Sigmoid colon (tissue), 7 donors: Measurements from ENCODE around the gene RPS15. TPM values are rescaled to one million over a fixed set of nuclear protein-coding genes. Genes with fewer than 3 reads are reported as not detected.
A peak's percentile ranks its signal among the peaks of the same experiment; 100 is the strongest.

Experiments used
- DNase-seq: peaks from one replicate; pipeline ENCODE4 v3.0.0-alpha.2; 2019
- H3K27ac ChIP-seq, 4 donors: fragments of 200-600 bp; sonication (generic); one replicate each; pipeline ENCODE4 v1.5.1; 2016 to 2019; ENCODE audit warnings: mild to moderate bottlenecking in 1 of 4
- H3K27me3 ChIP-seq, 3 donors: fragments of 200-600 bp; sonication (generic); one replicate each; pipeline ENCODE4 v1.5.1; 2019; ENCODE audit warnings: mild to moderate bottlenecking in 1 of 3
- H3K36me3 ChIP-seq, 4 donors: fragments of 200-600 bp; sonication (generic); one replicate each; pipeline ENCODE4 v1.5.1; 2016 to 2019
- H3K4me1 ChIP-seq, 4 donors: fragments of 200-600 bp; sonication (generic); one replicate each; pipeline ENCODE4 v1.5.1; 2017 to 2019
- H3K4me3 ChIP-seq, 4 donors: fragments of 200-600 bp; sonication (generic); one replicate each; pipeline ENCODE4 v1.5.1; 2017 to 2019; ENCODE audit warnings: mild to moderate bottlenecking in 2 of 4, moderate library complexity in 1 of 4
- H3K9me3 ChIP-seq, 4 donors: fragments of 200-600 bp in 3 of 4; sonication (generic) in 3 of 4; one replicate each; pipeline versions ENCODE4 v1.5.1 to v1.6.1; 2013 to 2019
- EP300 ChIP-seq, 4 donors: sonication (generic); formaldehyde crosslinking; IDR thresholded peaks; one replicate each; pipeline ENCODE4 v1.6.1; 2017; ENCODE audit warnings: antibody characterized with exemption in 4 of 4
- POLR2A ChIP-seq, 2 donors: fragments of 450-650 bp; IDR thresholded peaks; one replicate each; pipeline ENCODE4 v1.6.1; 2016; ENCODE audit warnings: antibody characterized with exemption in 2 of 2, mild to moderate bottlenecking in 2 of 2, moderate library complexity in 2 of 2
- POLR2AphosphoS5 ChIP-seq, 4 donors: sonication (generic); formaldehyde crosslinking; IDR thresholded peaks; one replicate each; pipeline ENCODE4 v1.6.1; 2017; ENCODE audit warnings: antibody characterized with exemption in 4 of 4
- WGBS, 2 donors: extraction: QIAGEN DNeasy Blood & Tissue Kit; methylation state at CpG; one replicate each; pipeline ENCODE4 v1.1.7; 2013; 5-methylcytosine and 5-hydroxymethylcytosine counted together
- intact Hi-C: fragments of 100-400 bp; cut with DNase I; formaldehyde crosslinking; loops from one replicate; pipeline ENCODE4 v1.15.1; 2023
- polyA plus RNA-seq, 3 donors: library from polyadenylated mRNA; stranded (reverse); fragments of 200-250 nt; gene quantifications; one replicate each; pipeline ENCODE4 v1.2.3, GENCODE V29; 2013
- total RNA-seq, 4 donors: library from RNA; depleted of rRNA; stranded (reverse); fragments of >200 nt; gene quantifications; one replicate each; pipeline ENCODE4 v1.1.0, GENCODE V29; 2016
- TF ChIP-seq, protein P1 (sequence below), 4 experiments: fragments of 450-650 bp in 3 of 4; fragments of 200-600 bp in 1 of 4; IDR thresholded peaks; one replicate each; pipeline ENCODE4 v1.5.1; 2016 to 2019; ENCODE audit warnings: antibody characterized with exemption in 4 of 4, mild to moderate bottlenecking in 3 of 4, moderate library complexity in 2 of 4
- donor health status: healthy with polysubstance abuse.
- donor health status: Bipolar disorder and iron deficiency.
- donor health status: healthy.

Gene RPS15
- total and polyA plus RNA-seq, 7 donors: 2,516 to 5,641 (median 3,724) TPM

- H3K36me3 ChIP-seq: peaks cover 0 to 4% (median 1%) of the 10 kb centered on the region in 4 donors
- H3K27me3 ChIP-seq: peaks cover 64 to 80% (median 75%) of the 10 kb centered on the region in 3 donors
- DNase-seq: no peak
- peaks cover 0 to 36% (median 30%) of the 10 kb centered on the region in 4 donors for H3K4me1 ChIP-seq
- H3K9me3 ChIP-seq: no peaks in the 10 kb centered on the region
- WGBS, 2 donors: 1 to 5% methylated on average over 42 of the region's 42 CpGs
- H3K4me3 ChIP-seq: no peak overlapping the region
- no peak overlapping the region for H3K27ac ChIP-seq
- intact Hi-C loops: loop anchor here (10.0 kb wide), 1 partner anchor 309 kb away; no protein-coding TSS in a partner anchor
- TF ChIP-seq POLR2A (IDR thresholded peaks at IDR 0.05) (no peak), EP300 (IDR thresholded peaks at IDR 0.05) (no peak), POLR2AphosphoS5 (IDR thresholded peaks at IDR 0.05) (no peak)
- TF ChIP-seq, protein P1, sequence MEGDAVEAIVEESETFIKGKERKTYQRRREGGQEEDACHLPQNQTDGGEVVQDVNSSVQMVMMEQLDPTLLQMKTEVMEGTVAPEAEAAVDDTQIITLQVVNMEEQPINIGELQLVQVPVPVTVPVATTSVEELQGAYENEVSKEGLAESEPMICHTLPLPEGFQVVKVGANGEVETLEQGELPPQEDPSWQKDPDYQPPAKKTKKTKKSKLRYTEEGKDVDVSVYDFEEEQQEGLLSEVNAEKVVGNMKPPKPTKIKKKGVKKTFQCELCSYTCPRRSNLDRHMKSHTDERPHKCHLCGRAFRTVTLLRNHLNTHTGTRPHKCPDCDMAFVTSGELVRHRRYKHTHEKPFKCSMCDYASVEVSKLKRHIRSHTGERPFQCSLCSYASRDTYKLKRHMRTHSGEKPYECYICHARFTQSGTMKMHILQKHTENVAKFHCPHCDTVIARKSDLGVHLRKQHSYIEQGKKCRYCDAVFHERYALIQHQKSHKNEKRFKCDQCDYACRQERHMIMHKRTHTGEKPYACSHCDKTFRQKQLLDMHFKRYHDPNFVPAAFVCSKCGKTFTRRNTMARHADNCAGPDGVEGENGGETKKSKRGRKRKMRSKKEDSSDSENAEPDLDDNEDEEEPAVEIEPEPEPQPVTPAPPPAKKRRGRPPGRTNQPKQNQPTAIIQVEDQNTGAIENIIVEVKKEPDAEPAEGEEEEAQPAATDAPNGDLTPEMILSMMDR (IDR thresholded peaks at IDR 0.05): no peak
Measured at GRCh38 chr19:1455336-1456120, 17.3 kb downstream of the RPS15 start.

DNA sequence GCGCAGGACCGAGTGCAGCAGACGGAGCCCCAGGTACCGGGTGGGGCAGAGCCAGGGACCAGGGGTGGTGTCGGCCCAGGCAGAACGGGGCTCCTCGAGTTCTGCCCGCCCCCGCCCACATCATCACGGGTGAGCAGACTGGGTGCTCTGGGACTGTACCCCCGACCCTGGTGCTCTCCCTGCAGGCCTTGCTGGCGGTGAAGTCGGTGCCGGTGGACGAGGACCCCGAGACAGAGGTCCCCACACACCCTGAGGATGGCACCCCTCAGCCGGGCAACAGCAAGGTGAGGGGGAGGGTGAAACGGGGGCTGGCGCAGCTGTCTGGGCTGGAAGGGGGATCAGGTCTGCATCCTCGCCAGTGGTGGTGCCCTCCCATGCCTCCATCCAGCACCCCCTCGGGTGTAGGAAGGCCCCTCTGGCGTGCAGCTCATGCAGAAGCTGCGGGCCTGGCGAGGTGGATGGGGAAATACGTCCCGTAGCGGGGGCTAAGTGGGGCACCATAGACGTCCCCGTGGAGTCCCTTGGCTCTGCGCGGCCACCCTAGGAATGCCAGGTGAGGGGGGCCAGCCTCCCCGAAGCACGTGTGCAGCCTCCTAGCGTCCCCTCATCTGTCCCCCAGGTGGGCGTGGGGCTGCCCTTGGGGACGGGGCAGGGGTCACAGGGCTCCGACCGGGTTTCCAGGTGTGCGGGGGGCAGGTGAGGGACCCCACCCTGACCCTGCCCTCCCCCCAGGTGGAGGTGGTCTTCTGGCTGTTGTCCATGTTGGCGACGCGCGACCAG lies 18.1 kb downstream of the RPS15 start:
- H3K27me3 ChIP-seq: peaks cover 56 to 72% (median 67%) of the 10 kb centered on the region in 3 donors
- TF ChIP-seq, protein P1 (IDR thresholded peaks at IDR 0.05): no peak
- TF ChIP-seq POLR2A (IDR thresholded peaks at IDR 0.05) (no peak), EP300 (IDR thresholded peaks at IDR 0.05) (no peak), POLR2AphosphoS5 (IDR thresholded peaks at IDR 0.05) (no peak)
- WGBS, 2 donors: 19 to 40% methylated on average over 43 of the region's 43 CpGs
- H3K27ac ChIP-seq: no peak overlapping the region
- H3K9me3 ChIP-seq: no peaks in the 10 kb centered on the region
- H3K4me1 ChIP-seq: peaks cover 0 to 36% (median 30%) of the 10 kb centered on the region in 4 donors
- H3K4me3 ChIP-seq: no peak overlapping the region
- peaks cover 0 to 11% (median 3%) of the 10 kb centered on the region in 4 donors for H3K36me3 ChIP-seq
- no peak for DNase-seq
- intact Hi-C loops: loop anchor here (10.0 kb wide), 1 partner anchor 308 kb away; no protein-coding TSS in a partner anchor

DNA sequence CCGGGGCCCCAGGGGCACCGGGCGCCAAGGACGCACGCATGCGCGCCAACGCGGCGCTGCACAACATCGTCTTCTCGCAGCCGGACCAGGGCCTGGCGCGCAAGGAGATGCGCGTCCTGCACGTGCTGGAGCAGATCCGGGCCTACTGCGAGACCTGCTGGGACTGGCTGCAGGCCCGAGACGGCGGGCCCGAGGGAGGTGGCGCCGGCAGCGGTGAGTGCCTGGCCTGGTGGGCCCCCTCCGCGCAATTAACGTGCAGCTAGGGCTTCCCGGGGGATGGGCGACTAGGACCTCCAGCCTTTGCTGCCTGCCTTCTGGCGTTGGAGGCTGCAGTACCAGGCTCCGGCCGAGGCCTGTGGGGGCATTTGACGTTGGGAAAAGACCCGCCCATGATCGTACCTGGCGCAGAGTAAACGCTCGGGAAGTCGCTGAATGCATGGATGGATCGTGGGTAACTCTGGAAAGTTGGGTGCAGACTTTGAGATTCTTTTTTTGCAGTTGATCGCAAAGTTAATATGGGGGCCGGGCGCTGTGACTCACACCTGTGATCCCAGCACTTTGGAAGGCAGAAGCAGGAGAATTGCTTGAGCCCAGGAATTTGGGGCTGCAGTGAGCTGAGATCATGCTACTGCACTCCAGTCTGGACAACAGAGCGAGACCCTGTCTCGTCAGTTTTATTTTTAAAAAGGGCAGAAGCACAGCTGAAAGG lies 19.0 kb downstream of the RPS15 start:
- intact Hi-C loops: loop anchor here (10.0 kb wide), 1 partner anchor 308 kb away; no protein-coding TSS in a partner anchor
- Histone ChIP-seq H3K4me1 (peaks cover 0 to 36% (median 30%) of the 10 kb centered on the region in 4 donors), H3K27ac (no peak overlapping the region), H3K36me3 (peaks cover 0 to 11% (median 3%) of the 10 kb centered on the region in 4 donors), H3K27me3 (peaks cover 49 to 64% (median 58%) of the 10 kb centered on the region in 3 donors), H3K9me3 (no peaks in the 10 kb centered on the region), H3K4me3 (no peak overlapping the region)
- TF ChIP-seq POLR2AphosphoS5 (IDR thresholded peaks at IDR 0.05): peak in 1 of 4 donors; percentile 21
- no peak for TF ChIP-seq EP300 (IDR thresholded peaks at IDR 0.05)
- DNase-seq: no peak
- WGBS, 2 donors: 9 to 14% methylated on average over 48 of the region's 48 CpGs

GRCh38 chr19:1457892-1458291 lies 19.7 kb downstream of the RPS15 start:
- Histone ChIP-seq H3K4me3 (no peak overlapping the region), H3K27ac (no peak overlapping the region), H3K36me3 (peaks cover 0 to 11% (median 3%) of the 10 kb centered on the region in 4 donors), H3K27me3 (peaks cover 42 to 56% (median 51%) of the 10 kb centered on the region in 3 donors), H3K4me1 (peaks cover 0 to 36% (median 27%) of the 10 kb centered on the region in 4 donors), H3K9me3 (no peaks in the 10 kb centered on the region)
- no peak for DNase-seq
- intact Hi-C loops: loop anchor here (10.0 kb wide), 1 partner anchor 307 kb away; no protein-coding TSS in a partner anchor
- TF ChIP-seq POLR2AphosphoS5 (IDR thresholded peaks at IDR 0.05) (no peak), EP300 (IDR thresholded peaks at IDR 0.05) (no peak), POLR2A (IDR thresholded peaks at IDR 0.05) (no peak)
- TF ChIP-seq, protein P1 (IDR thresholded peaks at IDR 0.05): no peak
- 59 to 81% methylated on average over 16 of the region's 16 CpGs for WGBS, 2 donors
